SK-N-MC (cell line): ENCODE results near the gene INSR.

ENCODE experiments used
- EZH2 ChIP-seq: fragments of 200-600 bp; sonication (generic); IDR thresholded peaks from one replicate; pipeline ENCODE4 v1.6.1; 2017; ENCODE audit warnings: antibody characterized with exemption
- FOXP2 ChIP-seq: optimal IDR thresholded peaks from 2 replicates; pipeline ENCODE3; 2011; ENCODE audit warnings: mild to moderate bottlenecking, moderate library complexity; ENCODE audit not compliant: insufficient read depth; ENCODE audit errors: extremely low read length, control extremely low read depth
- POLR2AphosphoS5 ChIP-seq: IDR thresholded peaks from 2 replicates; pipeline ENCODE4 v1.6.1; 2012; ENCODE audit warnings: mild to moderate bottlenecking, low read depth, low read length, borderline replicate concordance

GRCh38 chr19:7292352-7292949, 1.8 kb downstream of the INSR start:
- TF ChIP-seq POLR2AphosphoS5 (no peak), EZH2 (no peak), FOXP2 (no peak)
